Gastrocnemius medialis (tissue), 4 donors: ENCODE data around the gene AOC1.

ENCODE experiments used
- POLR2A ChIP-seq, 2 donors: fragments of 450-650 bp; IDR thresholded peaks; one replicate each; pipeline ENCODE4 v1.6.1; 2017; ENCODE audit warnings: antibody characterized with exemption in 2 of 2, mild to moderate bottlenecking in 2 of 2, moderate library complexity in 2 of 2
- TF ChIP-seq, protein P1 (sequence below), 5 experiments: fragments of 450-650 bp in 3 of 5; fragments of 200-600 bp in 2 of 5; sonication (generic) in 2 of 5; IDR thresholded peaks in 4 of 5; conservative IDR thresholded peaks in 1 of 5; 1 replicate in 4 of 5; 2 replicates in 1 of 5; pipeline ENCODE4 v1.5.1; 2016 to 2019; ENCODE audit warnings: antibody characterized with exemption in 5 of 5, mild to moderate bottlenecking in 3 of 5, moderate library complexity in 3 of 5

DNA sequence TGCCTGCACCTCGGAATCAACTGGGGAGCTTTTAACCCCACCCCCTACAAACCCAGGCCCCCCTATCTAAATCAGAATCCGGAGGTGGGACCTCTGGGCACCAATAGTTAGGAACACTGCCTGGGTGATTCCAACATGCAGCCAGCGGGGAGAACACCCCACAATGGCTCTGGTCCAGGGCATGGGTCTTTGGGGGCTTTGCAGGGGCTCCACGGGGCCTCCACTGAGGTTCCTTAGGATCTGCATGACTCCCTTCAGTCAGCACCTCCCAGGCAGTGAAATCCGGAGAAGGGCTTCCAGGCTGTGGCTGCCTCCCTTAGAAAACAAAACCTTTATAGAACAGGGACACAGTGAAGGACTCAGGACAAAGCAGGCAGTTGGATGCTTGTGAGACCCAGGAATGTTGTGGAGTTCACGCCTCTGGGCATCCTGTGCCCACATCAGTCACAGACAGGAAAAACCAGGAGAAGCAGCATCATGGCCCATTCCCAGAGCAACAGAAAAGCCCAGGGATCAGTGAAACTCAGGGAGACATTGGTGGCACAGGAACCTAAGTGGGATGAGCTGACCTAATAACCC, 16.5 kb upstream of the AOC1 start:
- TF ChIP-seq, protein P1, sequence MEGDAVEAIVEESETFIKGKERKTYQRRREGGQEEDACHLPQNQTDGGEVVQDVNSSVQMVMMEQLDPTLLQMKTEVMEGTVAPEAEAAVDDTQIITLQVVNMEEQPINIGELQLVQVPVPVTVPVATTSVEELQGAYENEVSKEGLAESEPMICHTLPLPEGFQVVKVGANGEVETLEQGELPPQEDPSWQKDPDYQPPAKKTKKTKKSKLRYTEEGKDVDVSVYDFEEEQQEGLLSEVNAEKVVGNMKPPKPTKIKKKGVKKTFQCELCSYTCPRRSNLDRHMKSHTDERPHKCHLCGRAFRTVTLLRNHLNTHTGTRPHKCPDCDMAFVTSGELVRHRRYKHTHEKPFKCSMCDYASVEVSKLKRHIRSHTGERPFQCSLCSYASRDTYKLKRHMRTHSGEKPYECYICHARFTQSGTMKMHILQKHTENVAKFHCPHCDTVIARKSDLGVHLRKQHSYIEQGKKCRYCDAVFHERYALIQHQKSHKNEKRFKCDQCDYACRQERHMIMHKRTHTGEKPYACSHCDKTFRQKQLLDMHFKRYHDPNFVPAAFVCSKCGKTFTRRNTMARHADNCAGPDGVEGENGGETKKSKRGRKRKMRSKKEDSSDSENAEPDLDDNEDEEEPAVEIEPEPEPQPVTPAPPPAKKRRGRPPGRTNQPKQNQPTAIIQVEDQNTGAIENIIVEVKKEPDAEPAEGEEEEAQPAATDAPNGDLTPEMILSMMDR (IDR thresholded peaks at IDR 0.05 in 4 of 5, conservative IDR thresholded peaks at IDR 0.05 in 1 of 5), result no peak
- no peak for TF ChIP-seq POLR2A (IDR thresholded peaks at IDR 0.05)
